Stimulated activated CD8-positive, alpha-beta memory T cell treated with anti-CD3 and anti-CD28 coated beads, Interleukin-4, amount 100 ng/mL, for 1 hour (primary cell): ENCODE data around the gene RANBP10.

Source experiments
- DNase-seq, 2 donors: peaks; one replicate each; pipeline ENCODE4 v3.0.0-alpha.2; 2020; ENCODE audit warnings: low read depth in 2 of 2, low spot score in 1 of 2

The RANBP10 gene

DNA sequence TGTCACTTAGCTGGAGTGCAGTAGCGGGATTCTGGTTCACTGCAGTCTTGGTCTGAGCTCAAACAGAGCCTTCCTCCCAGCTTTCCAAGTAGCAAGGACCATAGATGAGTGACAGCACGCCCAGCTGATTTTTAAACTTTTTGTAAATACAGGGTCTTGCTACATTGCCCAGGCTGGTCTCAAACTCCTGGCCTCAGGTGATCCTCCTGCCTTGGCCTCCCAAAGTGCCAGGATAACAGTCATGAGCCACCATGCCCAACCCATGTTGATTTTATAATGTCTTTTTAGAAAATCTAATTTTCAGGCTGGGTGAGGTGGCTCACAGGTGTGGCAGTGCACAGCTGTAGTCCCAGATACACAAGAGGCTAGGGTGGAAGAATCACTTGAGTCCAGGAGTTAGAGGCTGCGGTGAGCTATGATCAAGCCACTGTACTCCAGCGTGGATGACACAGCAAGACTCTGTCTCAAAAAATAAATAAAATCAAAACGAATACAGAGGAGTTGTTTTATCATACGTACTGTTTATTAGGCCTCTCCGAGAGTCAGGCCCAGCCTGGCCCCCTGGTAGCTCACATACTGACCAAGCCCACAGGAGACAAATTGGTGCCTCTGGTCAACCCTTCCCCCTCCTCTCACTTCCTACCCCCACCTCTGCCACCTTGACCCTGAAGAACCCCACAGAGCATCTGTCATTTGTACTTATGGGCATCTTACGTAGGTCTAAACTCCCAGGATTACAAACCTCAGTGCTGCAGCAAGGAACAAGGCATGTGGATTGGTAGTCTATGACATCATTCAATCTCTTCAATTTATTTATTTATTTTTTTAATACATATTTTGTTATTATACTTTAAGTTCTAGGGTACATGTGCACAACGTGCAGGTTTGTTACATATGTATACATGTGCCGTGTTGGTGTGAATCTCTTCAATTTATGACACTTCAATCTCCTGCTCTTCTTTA lies 126.1 kb downstream of the RANBP10 start:
- no peak for DNase-seq

DNA sequence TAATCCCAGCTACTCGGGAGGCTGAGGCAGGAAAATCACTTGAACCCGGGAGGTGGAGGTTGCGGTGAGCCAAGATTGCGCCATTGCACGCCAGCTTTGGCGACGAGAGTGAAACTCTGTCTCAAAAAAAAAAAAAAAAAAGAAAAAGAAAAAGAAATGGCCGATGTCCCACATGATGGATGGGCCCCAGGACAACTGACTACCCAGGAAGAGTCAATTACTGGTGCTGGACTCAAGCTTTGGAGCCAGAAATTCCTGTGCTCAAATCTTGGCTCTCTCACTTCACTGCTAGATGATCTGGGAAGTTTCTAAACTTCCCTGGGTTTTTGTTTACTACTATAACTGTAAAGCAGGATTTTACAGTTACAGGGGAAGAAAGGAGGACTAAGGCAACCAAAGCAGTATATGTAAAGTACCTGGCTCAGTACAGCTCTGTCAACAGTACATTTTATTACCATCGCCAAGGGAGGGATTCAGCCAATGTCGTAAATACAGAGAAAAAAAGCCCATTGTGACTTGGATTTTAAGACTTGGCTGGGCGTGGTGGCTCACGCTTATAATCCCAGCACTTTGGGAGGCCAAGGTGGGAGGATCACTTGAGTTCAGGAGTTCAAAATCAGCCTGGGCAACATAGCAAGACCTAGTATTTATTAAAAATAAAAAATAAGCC lies 127.9 kb downstream of the RANBP10 start:
- DNase-seq = no peak

DNA sequence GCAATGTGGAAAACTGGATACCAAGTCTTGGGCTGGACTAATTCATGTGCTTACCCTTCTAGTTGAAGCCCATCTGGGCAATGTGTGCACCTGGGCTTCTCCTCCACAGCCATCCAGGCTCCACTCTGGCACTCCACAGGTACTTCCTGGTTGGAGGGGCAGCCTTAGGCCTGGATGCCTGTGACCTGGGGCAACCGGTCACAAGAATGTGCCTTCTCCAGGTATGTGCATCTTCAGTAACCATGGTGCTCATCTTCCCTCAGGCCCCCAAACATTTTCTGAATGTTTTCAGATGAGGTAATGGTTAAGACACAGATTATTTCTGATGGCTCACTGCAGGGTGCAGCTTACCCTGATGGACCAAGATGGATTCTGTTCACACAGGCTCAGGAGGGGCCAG lies 128.6 kb downstream of the RANBP10 start:
- DNase-seq = no peak

DNA sequence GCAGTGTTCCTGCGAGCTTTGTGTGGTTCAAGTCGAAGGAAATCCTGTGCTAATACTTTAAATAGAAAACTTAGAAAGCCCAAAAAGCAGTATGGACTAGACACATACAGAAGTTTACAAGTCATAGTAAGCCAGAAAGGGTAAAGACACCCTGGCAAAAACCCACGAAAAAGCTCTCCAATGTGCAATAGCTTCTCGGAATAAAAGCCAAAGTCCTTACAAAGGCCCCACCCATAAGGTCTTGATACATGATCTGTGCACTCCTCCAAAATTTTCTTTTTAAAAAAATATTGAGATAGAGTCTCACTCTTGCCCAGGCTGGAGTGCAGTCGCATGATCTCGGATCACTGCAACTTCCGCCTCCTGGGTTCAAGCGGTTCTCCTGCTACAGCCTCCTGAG lies 129.4 kb downstream of the RANBP10 start:
- DNase-seq = no peak

DNA sequence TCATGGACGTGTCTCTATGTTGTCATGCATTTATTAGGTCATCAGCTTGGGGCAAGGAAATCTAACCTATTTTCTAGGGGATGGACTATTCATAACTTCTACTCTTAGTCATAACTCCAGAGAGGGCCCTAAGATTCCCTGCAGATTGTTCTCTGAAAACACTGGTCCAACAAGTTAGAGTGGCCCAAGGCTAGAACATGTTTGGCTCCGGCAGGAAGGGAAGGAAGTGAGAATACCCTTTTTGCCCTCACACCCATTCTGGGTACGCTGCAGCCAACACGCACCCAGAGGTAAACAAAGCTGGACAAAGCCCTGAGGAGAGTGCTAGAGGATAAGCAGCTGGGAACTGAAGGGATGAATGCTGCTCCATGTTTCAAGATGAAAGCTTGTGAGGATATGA lies 129.8 kb downstream of the RANBP10 start:
- no peak for DNase-seq

DNA sequence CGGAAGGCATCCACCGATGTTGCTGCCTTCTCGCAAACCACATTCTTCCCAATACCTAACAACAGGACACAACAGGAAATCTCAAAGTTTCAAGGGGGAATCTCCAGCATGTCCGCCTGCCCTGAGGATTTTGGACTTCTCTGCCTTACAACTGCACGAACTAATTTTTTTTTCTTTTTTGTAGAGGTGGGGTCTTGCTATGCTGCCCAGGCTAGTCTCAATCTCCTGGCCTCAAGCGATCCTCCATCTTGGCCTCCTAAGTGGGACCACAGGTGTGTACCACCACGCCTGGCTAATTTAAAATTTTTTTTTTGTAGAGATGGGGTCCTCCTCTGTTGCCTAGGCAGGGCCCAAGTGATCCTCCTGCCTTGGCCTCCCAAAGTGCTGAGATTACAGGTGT lies 130.4 kb downstream of the RANBP10 start:
- DNase-seq = no peak

DNA sequence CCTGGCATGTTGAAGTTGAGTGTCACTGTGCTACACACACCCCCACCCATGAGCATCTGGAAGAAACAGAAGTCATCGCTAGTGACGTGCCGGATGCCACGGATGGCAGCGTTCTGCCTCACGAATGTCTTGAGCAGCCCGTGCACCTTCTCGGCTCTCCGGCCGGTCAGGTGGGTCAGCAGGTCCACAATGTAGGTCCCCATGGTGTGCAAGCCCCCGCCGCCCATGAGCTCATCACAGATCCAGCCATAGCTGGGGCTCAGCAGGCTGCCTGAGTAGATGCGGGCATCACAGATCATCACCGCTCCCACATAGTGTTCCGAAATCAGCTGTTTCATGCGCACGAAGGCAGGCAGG lies 130.8 kb downstream of the RANBP10 start:
- no peak for DNase-seq

DNA sequence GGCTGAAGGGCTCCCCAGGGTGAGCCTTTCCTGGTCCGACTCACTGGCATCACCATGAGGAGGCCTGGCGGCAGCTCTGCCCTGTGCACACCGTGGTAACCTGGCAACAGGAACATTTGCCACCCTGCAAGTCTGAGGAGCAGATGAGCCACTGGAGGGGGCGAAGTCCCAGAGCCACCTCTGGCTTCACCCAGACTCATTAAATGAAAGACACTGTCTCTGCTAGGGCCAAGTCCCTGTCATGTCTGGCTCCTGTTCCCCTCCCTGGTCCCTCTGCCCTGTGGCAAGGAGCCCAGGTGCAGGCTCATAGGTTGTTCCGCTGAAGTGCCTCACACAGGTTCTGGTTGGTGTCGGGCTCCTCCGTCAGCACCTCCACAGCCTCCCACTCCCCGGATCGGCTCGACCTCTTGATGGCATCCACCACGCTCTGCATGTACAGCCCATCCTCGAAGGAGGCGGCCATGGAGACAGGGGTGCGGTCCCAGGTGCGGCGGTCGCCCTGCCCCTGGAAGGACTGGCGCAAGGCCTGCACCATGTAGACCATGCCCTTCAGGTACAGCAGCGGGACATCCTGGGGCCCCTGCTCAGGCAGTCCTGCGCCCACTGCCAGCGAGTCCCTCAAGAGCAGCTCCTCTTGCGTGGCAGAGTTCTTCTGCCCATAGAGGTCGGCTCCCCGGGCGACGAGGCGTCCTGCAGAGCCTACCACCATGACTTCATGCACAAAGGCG lies 131.3 kb downstream of the RANBP10 start:
- no peak for DNase-seq

DNA sequence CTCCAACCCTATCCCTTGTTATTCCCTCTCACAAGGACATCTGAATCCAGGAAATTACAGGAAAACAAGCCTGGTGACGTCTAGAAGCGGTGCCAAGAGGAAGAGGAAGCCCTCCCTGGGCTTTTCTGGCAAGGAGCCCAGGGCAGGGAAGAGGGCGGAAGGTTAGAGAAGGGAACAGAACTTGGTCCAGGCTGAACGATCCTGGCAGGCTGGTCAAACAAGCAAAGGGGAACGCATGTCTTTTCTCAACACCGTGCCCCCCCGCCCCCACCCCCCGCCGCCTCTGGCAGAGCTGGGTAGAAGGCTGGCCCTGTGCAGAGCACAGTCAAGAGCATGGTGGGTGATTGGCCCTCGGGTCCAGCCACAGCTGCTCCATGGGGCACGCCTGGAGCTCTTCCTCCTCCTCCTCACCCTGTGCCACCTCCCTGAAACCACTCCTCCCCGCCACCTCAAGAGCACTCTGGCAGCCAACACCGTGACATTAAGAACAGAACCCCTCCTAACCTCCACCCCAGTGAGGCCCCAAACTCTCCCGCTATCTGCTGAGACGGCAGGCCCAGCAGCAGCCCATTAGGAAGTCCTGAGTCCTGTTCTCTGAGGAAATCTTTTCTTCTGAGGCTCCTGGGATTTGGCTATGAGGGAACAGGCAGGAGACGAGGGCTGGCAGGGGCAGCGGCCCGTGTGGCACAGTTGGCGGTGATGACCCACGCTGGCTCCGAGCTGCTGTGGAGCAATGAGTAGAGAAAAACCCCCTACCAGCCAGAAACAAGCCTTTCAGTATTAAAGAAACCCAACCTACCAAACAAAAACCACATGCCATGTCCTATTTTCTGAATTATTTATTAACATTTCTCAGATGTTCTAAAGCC lies 132.4 kb downstream of the RANBP10 start:
- no peak for DNase-seq
